Stimulated activated CD8-positive, alpha-beta memory T cell treated with anti-CD3 and anti-CD28 coated beads, Interleukin-12 subunit alpha, Interleukin-12 subunit beta, amount 100 ng/mL, for 24 hours (primary cell): ENCODE results near the gene DKK1.

Source experiments
- DNase-seq: peaks from one replicate; pipeline ENCODE4 v3.0.0-alpha.2; 2020; ENCODE audit errors: extremely low read depth

The DKK1 gene, protein sequence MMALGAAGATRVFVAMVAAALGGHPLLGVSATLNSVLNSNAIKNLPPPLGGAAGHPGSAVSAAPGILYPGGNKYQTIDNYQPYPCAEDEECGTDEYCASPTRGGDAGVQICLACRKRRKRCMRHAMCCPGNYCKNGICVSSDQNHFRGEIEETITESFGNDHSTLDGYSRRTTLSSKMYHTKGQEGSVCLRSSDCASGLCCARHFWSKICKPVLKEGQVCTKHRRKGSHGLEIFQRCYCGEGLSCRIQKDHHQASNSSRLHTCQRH

DNA sequence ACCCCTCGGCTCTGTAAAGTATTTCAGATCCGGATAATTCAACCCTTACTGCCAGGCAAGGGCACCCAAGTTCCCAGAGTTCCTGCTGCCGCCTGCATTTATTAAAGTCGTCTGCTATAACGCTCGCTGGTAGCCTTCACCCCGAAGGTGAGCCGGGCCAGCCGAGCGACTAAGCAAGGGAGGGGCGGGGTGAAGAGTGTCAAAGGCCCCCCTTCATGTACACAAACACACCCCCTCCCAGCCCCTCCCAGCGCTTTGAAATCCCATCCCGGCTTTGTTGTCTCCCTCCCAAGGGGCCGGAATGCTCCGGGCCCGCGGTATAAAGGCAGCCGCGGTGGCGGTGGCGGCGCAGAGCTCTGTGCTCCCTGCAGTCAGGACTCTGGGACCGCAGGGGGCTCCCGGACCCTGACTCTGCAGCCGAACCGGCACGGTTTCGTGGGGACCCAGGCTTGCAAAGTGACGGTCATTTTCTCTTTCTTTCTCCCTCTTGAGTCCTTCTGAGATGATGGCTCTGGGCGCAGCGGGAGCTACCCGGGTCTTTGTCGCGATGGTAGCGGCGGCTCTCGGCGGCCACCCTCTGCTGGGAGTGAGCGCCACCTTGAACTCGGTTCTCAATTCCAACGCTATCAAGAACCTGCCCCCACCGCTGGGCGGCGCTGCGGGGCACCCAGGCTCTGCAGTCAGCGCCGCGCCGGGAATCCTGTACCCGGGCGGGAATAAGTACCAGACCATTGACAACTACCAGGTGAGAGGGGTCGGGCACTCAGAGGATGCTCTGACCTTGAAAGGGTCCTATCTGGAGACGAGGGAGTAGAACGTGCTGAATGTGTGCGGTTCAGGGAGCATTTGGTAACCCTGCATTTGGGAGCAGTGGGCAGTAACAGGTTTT is at the start of gene DKK1:
Gene DKK1 (plus strand): TSS at position 349 of the 889 bp plus-strand sequence. CDS start 154 bp downstream, at position 503.
- DNase-seq = no peak

GRCh38 chr10:52265131-52265926 is 48.8 kb upstream of the DKK1 start:
- DNase-seq = no peak

DNA sequence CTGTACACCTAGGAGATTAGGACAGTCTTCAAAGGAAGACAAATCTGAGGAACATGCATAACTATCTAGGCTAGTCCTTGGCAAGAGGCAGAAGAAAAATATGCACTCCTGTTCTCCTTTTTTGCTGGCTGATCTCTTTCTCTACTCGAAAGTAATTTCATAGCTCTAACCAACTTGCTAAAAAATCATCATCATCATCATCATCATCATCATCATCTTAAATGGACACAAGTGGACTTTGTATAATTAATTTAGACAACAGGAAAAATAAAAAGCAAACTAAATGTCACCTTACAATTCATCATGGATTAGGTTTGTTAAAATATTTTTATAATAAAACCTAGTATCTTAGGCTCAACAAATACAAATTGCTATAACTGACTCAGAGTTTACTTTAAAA is 47.2 kb upstream of the DKK1 start:
- DNase-seq = no peak

DNA sequence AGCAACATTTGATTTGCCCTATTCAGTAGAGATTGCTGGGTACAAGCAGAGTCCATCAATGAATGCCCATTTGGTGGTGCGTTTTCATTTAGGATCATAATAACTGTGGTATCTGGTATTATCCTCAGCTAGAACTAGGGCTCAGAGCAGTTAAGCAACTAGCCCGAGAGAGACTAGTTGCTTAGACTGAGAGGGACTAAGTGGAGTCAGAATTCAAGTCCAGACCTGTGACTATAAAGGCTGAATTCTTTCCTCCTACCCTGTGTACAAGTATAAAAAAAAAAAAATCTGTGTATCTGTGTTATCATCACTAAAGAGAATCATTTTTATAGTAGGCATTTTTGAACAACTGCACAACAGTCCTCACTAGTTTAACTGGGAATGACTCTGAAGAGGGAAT is 45.3 kb upstream of the DKK1 start:
- no peak for DNase-seq

GRCh38 chr10:52269233-52269632 is 44.8 kb upstream of the DKK1 start:
- no peak for DNase-seq

DNA sequence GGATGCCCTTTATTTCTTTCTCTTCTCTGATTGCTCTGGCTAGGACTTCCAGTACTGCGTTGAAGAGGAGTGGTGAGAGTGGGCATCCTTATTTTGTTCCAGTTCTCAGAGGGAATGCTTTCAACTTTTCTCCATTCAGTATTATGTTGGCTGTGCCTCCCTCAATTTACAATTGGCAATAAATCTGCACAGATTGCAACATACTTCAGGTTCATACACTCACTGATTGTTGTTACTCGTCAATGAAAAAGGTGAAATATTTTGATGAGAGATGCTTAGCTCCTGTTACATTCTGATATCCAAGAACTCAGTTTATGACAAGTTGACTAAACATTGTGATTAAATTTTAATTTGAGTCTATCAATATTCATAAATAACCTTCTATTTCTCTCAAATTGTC is 37.9 kb upstream of the DKK1 start:
- DNase-seq = no peak

DNA sequence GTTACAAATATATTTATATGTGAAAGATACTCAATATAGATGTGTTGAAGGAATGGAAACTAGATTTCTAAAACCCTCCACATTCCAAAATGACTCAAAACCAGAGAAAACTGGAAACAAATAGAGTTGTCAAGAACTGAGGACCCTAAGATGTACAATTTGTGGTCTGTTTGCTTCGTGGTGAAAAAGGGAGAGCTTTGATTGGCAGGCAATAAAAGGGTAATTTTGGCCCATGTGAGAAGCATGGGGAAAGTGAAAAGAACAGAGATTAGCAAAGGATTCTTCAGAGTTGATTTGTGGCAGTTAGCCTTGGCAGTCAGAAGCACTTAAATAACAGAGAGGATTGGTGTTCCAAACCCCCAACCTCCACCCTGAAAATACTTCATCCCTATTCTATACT is 37.1 kb upstream of the DKK1 start:
- DNase-seq = no peak

GRCh38 chr10:52279546-52279945 is 34.5 kb upstream of the DKK1 start:
- DNase-seq = no peak

DNA sequence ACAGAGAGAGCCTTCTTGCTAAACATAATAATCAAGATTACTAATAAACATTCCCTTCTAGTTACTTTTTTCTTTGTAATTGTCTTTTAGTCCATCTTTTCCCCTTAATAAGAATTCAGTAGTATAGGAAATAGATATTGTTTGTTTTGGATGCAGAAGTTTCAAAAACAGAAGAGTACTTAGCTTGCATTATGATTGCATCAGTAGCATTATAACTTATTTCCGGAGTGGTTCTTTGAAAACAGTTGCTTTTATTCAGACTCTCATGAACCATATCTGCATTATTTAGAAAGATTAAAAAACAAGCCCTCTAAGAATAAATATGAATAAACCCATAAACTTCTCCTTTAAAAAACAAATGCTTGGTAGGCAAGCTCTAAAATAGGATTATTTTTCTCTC is 34.0 kb upstream of the DKK1 start:
- no peak for DNase-seq

- no peak for DNase-seq
Measured at GRCh38 chr10:52283174-52283573, 30.9 kb upstream of the DKK1 start.

- no peak for DNase-seq
Measured at GRCh38 chr10:52284416-52285013, 29.6 kb upstream of the DKK1 start.

- DNase-seq = no peak
Measured at GRCh38 chr10:52287866-52288265, 26.2 kb upstream of the DKK1 start.

GRCh38 chr10:52297747-52298146 is 16.3 kb upstream of the DKK1 start:
- DNase-seq = no peak

DNA sequence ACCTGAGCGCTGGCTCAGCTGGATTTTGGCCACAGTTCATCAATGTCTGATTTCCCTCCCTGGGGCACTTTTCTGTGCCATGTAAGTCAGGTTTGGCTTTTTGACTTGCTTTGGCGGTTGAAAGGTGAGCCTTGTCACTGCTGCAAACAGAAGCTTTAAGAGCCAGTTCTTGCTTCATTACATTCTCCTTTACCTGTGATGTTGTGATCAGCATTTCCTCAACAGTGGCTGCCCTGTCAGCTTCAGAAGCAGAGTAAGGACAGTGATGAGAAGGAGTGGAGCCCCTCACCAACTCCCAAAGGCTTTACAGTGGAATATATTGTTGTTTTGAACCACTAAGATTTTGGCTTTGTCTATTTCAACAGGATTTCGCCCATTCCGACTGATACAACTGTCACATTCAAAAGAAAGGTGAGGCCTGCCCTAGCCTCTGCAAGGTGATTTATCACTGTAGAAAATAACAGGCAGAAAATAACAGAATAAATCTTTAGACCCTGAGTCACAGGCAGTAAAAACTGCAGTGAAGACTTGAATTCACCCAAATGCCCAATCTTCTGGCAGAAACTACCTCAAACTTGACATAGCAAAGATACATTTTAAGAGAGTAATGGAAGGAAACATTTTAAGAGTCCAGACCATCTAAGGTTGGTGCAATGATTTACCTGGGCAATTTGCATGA is 13.3 kb upstream of the DKK1 start:
- no peak for DNase-seq

DNA sequence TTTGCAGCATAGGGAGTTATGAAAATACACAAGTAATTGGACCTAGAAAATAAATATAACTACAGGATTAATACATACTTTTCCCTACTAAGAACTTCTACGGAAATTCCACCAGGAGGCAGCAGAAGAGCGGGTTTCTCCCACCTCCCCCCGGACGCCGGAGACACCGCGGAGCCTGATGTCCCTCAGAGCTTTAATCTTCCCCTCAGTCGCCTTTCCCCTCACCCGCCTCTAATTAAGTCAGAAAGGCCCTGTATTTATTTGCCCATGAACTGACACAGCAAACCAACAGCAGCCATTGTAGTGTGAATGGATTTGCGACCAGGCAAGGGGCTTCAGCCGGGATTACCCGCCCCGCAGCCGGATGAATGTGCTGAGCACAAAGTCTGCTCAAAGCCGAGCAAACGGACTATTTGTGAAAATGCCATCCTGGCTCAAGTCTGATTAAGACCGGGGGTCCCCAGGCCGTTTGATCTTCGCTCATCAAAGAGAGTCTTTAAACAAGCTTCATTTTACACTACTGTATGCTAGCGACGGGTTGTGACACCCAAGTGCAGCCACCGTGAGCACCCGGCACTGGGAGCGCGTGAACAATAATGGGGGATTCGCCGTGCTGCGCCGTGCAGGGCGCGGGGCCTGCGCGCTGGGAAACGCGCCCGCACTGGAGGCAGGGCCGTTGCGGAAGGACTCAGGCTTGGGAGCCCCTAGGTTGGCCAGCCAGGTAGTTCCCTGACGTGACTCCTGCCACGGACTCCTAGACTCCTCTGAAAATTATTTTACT is 5.6 kb upstream of the DKK1 start:
- no peak for DNase-seq

DNA sequence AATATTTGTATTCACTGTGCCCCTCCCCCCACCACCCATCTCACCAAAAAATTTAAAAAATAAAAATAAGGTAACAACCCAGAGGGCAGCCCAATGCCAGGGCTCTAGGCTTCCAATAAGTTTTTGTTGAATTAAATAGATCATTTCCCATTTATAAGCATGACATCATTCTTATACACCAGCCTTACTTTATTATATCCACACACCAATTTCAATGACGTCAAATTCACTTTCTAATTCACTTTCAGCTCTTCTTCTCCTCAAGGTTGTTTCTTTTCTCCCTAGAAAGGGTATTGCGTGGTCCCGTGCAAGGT is 1.2 kb upstream of the DKK1 start:
- DNase-seq = no peak

DNA sequence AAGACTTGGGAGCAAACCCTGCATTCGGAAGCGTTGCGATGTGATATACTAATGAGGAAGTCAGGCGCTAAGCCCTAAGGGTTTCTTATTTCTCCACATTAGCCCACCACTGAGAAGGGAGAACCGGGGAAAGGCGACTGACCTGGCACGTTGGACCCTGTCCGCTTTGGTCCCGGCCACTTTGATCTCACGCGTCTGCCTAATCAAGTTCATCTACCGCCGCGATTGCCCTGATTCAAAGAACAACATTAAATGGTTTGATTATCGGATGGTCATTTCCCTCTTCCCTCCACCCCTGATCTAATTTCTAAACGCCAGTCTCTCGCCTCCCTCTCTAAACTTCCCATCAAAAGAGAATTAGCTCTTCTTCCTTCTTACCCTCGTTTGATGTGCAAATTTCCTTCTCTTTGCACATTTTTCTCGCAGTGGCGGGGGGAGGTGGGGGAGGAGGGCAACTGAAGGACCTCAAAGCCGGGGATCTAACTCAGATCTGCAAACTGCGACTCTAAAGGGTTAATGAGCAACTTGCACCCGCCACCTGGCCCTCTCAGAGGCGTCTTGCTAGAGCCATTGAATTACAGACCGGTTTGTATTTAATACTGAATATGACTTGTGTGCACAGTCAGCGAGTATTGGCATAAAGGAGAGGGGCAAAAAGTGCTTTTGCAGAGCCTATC is 687 bp upstream of the DKK1 start:
- no peak for DNase-seq

GRCh38 chr10:52314822-52315552 is 906 bp downstream of the DKK1 start:
- no peak for DNase-seq

DNA sequence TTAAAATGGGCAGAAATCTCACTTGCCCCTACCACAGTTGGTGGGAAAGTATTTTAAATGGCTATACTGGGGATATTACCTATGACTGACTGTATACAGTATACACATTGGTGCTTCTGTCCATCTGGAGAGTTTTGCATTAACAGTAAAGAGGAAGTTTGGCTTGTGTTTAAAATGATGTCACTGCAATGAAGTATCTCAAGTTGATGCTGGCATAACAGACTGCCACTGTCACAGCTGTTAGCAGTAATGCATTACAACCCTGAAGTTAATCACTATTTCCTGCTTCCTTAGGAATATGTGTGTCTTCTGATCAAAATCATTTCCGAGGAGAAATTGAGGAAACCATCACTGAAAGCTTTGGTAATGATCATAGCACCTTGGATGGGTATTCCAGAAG is 1.9 kb downstream of the DKK1 start:
- DNase-seq = no peak

- DNase-seq = no peak
Measured at GRCh38 chr10:52316500-52316899, 2.4 kb downstream of the DKK1 start.
